ENCODE data around the gene MFN2. TPM values are rescaled to one million over a fixed set of nuclear protein-coding genes. Genes with fewer than 3 reads are reported as not detected.
A peak's percentile ranks its signal among the peaks of the same experiment; 100 is the strongest.

MFN2 gene
- total RNA-seq, 4 donors from 2014 or later, result 104 to 125 (median 111) TPM

- TF ChIP-seq, protein P1, sequence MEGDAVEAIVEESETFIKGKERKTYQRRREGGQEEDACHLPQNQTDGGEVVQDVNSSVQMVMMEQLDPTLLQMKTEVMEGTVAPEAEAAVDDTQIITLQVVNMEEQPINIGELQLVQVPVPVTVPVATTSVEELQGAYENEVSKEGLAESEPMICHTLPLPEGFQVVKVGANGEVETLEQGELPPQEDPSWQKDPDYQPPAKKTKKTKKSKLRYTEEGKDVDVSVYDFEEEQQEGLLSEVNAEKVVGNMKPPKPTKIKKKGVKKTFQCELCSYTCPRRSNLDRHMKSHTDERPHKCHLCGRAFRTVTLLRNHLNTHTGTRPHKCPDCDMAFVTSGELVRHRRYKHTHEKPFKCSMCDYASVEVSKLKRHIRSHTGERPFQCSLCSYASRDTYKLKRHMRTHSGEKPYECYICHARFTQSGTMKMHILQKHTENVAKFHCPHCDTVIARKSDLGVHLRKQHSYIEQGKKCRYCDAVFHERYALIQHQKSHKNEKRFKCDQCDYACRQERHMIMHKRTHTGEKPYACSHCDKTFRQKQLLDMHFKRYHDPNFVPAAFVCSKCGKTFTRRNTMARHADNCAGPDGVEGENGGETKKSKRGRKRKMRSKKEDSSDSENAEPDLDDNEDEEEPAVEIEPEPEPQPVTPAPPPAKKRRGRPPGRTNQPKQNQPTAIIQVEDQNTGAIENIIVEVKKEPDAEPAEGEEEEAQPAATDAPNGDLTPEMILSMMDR (IDR thresholded peaks at IDR 0.05), result no peak
- no peak for TF ChIP-seq POLR2A (IDR thresholded peaks at IDR 0.05)
- intact Hi-C loops (cut with DNase I; ENCODE audit: low total_unique reads), result no loop called here
- no peak for DNase-seq (ENCODE audit: low spot score in 2 of 2)
- WGBS, 2 donors, result 87 to 92% methylated on average over 9 of the region's 9 CpGs
- H3K4me3 ChIP-seq (ENCODE audit: low read depth, poor library complexity, severe bottlenecking), result no peak overlapping the region
Measured at GRCh38 chr1:12015499-12015898, 35.3 kb downstream of the MFN2 start.

DNA sequence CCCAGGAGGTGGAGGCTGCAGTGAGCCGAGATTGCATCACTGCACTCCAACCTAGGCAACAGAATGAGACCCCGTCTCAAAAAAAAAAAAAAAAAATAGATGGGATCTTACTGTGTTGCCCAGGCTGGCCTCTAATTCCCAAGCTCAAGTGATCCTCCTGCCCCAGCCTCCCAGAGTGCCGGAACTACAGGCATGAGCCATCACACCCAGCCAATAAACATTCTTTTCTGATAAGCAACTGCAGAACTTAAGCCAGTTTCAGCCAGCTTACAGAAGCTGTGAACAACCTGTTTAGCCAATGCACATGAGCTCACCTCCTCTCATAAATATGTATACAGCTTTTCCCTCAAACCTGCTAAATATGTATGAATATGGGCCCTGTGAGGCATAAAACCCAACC, 35.9 kb downstream of the MFN2 start:
- H3K4me3 ChIP-seq (ENCODE audit: low read depth, poor library complexity, severe bottlenecking), result no peak overlapping the region
- DNase-seq (ENCODE audit: low spot score in 2 of 2), result no peak
- 76 to 84% methylated on average over 3 of the region's 3 CpGs for WGBS, 2 donors
- TF ChIP-seq POLR2A (IDR thresholded peaks at IDR 0.05), result no peak
- TF ChIP-seq, protein P1 (IDR thresholded peaks at IDR 0.05), result no peak
- intact Hi-C loops (cut with DNase I; ENCODE audit: low total_unique reads), result no loop called here

DNA sequence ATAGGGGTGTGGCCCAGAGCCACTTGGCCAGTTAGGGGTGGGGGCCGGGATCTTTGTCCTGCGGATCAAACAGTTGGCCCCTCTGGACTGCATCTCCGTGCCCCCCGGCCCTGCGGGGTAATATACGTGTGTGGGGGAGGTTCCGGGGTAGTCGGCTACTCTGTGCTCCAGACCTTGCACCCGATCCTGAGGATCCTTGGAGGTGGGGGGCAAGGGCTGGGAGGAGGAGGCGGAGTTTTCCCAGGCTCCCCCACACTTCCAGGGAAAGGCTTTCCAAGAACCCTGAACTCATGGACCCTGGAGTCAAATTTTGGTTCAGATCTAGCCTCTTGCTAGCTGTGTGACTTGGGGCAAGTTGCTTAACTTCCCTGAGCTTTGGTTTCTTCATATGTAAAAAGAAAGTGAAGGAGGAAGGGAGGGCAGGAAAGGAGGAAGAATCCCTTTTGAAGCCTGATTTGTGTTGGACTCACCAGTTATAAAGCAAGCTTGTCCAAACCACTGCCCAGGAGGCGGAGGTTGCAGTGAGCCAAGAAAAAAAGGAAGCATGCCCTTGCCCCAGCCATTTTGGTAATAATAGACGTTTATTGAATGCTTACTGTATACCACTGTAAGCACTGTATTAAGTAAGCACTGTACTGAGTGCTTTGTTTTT, 39.7 kb downstream of the MFN2 start:
- TF ChIP-seq POLR2A (IDR thresholded peaks at IDR 0.05), result no peak
- TF ChIP-seq, protein P1 (IDR thresholded peaks at IDR 0.05), result no peak
- intact Hi-C loops (cut with DNase I; ENCODE audit: low total_unique reads), result no loop called here
- peak in 1 of 2 donors; percentile 23 for DNase-seq (ENCODE audit: low spot score in 2 of 2)
- peak overlapping the region; percentile 39 for H3K4me3 ChIP-seq (ENCODE audit: low read depth, poor library complexity, severe bottlenecking)
- WGBS, 2 donors, result 8 to 13% methylated on average over 9 to 12 of the region's 12 CpGs

GRCh38 chr1:12021616-12022015, 41.4 kb downstream of the MFN2 start:
- intact Hi-C loops (cut with DNase I; ENCODE audit: low total_unique reads), result no loop called here
- WGBS, 2 donors, result 87 to 90% methylated on average over 6 to 9 of the region's 9 CpGs
- TF ChIP-seq POLR2A (IDR thresholded peaks at IDR 0.05), result no peak
- TF ChIP-seq, protein P1 (IDR thresholded peaks at IDR 0.05), result no peak
- H3K4me3 ChIP-seq (ENCODE audit: low read depth, poor library complexity, severe bottlenecking), result no peak overlapping the region
- no peak for DNase-seq (ENCODE audit: low spot score in 2 of 2)

DNA sequence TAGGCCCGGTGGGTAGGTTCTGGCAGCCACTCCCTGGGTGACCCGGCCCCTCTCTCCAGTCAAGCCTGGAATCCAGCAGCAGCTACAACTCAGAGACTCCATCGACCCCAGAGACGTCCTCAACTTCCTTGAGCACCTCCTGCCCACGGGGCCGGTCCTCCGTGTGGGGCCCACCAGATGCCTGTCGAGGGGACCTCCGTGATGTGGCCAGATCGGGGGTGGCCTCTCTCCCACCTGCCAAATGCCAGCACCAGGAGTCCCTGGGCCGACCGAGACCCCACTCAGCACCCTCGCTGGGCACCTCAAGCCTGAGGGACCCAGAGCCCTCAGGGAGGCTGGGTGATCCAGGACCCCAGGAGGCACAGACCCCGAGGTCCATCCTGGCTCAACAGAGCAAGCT, 41.8 kb downstream of the MFN2 start:
- TF ChIP-seq, protein P1 (IDR thresholded peaks at IDR 0.05), result no peak
- no peak for TF ChIP-seq POLR2A (IDR thresholded peaks at IDR 0.05)
- intact Hi-C loops (cut with DNase I; ENCODE audit: low total_unique reads), result no loop called here
- 95% methylated on average over 10 to 13 of the region's 14 CpGs for WGBS, 2 donors
- no peak overlapping the region for H3K4me3 ChIP-seq (ENCODE audit: low read depth, poor library complexity, severe bottlenecking)
- no peak for DNase-seq (ENCODE audit: low spot score in 2 of 2)

DNA sequence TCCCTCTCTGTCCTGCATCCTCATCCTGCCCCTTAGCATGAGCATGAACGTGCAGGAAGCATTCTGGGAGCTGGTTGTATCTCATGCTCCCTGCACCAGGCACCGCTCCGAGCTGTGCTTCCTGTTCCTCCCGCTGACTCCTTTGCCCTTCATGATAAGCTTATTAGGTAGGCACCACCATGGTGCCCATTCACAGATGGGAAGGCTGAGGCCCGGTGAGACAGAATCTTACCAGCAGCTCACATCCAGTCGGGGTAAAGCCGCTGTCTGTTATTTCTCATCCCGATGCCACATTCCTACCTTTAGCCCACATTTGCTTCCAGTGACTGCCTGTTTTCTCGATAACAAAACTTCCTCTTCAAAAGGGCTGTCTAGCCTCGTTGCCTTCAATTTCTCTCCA, 46.3 kb downstream of the MFN2 start:
- TF ChIP-seq, protein P1 (IDR thresholded peaks at IDR 0.05), result no peak
- no peak for TF ChIP-seq POLR2A (IDR thresholded peaks at IDR 0.05)
- H3K4me3 ChIP-seq (ENCODE audit: low read depth, poor library complexity, severe bottlenecking), result no peak overlapping the region
- no peak for DNase-seq (ENCODE audit: low spot score in 2 of 2)
- WGBS, 2 donors, result 90 to 91% methylated on average over 10 of the region's 10 CpGs
- intact Hi-C loops (cut with DNase I; ENCODE audit: low total_unique reads), result no loop called here
